Ishikawa (cell line): ENCODE measurements around the gene CCDC154.

Source experiments
- CEBPB ChIP-seq: IDR thresholded peaks from 2 replicates; pipeline ENCODE4 v1.6.1; 2012
- CREB1 ChIP-seq: IDR thresholded peaks from 2 replicates; pipeline ENCODE4 v1.6.1; 2012; ENCODE audit warnings: low read depth
- EGR1 ChIP-seq: IDR thresholded peaks from 2 replicates; pipeline ENCODE4 v1.6.1; 2012
- EP300 ChIP-seq: IDR thresholded peaks from 2 replicates; pipeline ENCODE4 v1.6.1; 2012; ENCODE audit warnings: borderline replicate concordance
- FOXM1 ChIP-seq: IDR thresholded peaks from 2 replicates; pipeline ENCODE4 v1.6.1; 2012; ENCODE audit warnings: low read depth, borderline replicate concordance
- MAX ChIP-seq: IDR thresholded peaks from 2 replicates; pipeline ENCODE4 v1.6.1; 2012
- NFIC ChIP-seq: IDR thresholded peaks from 2 replicates; pipeline ENCODE4 v1.6.1; 2012
- RAD21 ChIP-seq: IDR thresholded peaks from 2 replicates; pipeline ENCODE4 v1.6.1; 2012; ENCODE audit warnings: low read depth
- REST ChIP-seq: IDR thresholded peaks from 2 replicates; pipeline ENCODE4 v1.6.1; 2012; ENCODE audit warnings: low read depth, mild to moderate bottlenecking
- TAF1 ChIP-seq: IDR thresholded peaks from 2 replicates; pipeline ENCODE4 v1.6.1; 2012; ENCODE audit warnings: low read depth, mild to moderate bottlenecking
- TCF12 ChIP-seq: IDR thresholded peaks from 2 replicates; pipeline ENCODE4 v1.6.1; 2012; ENCODE audit warnings: low read depth
- TEAD4 ChIP-seq: IDR thresholded peaks from 2 replicates; pipeline ENCODE4 v1.6.1; 2012
- USF1 ChIP-seq: IDR thresholded peaks from 2 replicates; pipeline ENCODE4 v1.6.1; 2012
- YY1 ChIP-seq: IDR thresholded peaks from 2 replicates; pipeline ENCODE4 v1.6.1; 2012; ENCODE audit warnings: low read depth

Gene CCDC154

GRCh38 chr16:1449201-1449788 is 4.9 kb upstream of the CCDC154 start:
- no peak for TF ChIP-seq CEBPB

- no peak for TF ChIP-seq FOXM1
- TF ChIP-seq NFIC: no peak
- no peak for TF ChIP-seq CEBPB
- TF ChIP-seq RAD21: no peak
These were observed 4.3 kb upstream of the CCDC154 start for GRCh38 chr16:1448536-1449116.

- no peak for TF ChIP-seq TCF12
- no peak for TF ChIP-seq CREB1
- TF ChIP-seq MAX: no peak
- no peak for TF ChIP-seq NFIC
- TF ChIP-seq RAD21: no peak
- no peak for TF ChIP-seq USF1
- no peak for TF ChIP-seq FOXM1
- no peak for TF ChIP-seq REST
- no peak for TF ChIP-seq EGR1
- no peak for TF ChIP-seq EP300
These were observed 3.6 kb upstream of the CCDC154 start for GRCh38 chr16:1447965-1448364.

- no peak for TF ChIP-seq YY1
These were observed 2.1 kb upstream of the CCDC154 start for GRCh38 chr16:1446296-1447080.

GRCh38 chr16:1445518-1446203 is 1.3 kb upstream of the CCDC154 start:
- TF ChIP-seq USF1 (no peak), RAD21 (no peak), FOXM1 (no peak), TAF1 (no peak), TEAD4 (no peak), YY1 (no peak), CEBPB (no peak), REST (no peak), CREB1 (no peak), EP300 (no peak)

GRCh38 chr16:1444730-1445517 is 568 bp upstream of the CCDC154 start:
- TF ChIP-seq EP300 (no peak), EGR1 (no peak), CREB1 (no peak), CEBPB (no peak)
